Measurements from ENCODE around the gene SCAMP2.

- TF ChIP-seq POLR2A (IDR thresholded peaks at IDR 0.05), result no peak
- no peak for TF ChIP-seq CTCF (IDR thresholded peaks at IDR 0.05)
Measured at GRCh38 chr15:74826364-74826819, 46.8 kb downstream of the SCAMP2 start, which contains the start of gene CPLX3.
